ENCODE data around the gene POLR2E.

Gene POLR2E

GRCh38 chr19:1063909-1064660 is 31.1 kb downstream of the POLR2E start:
- no peaks in the 10 kb centered on the region for H3K4me1 ChIP-seq (ENCODE audit: control insufficient read depth, insufficient read depth, low read length)
- no peaks in the 10 kb centered on the region for H3K36me3 ChIP-seq (ENCODE audit: control insufficient read depth, insufficient read depth, low read length)
- no peak overlapping the region for H3K4me3 ChIP-seq (ENCODE audit: low read length)
- H3K27me3 ChIP-seq (ENCODE audit: control insufficient read depth, insufficient read depth, low read length) = peaks cover 12% of the 10 kb centered on the region
- H3K27ac ChIP-seq (ENCODE audit: low read depth, low read length) = no peak overlapping the region
- no peak overlapping the region for H3K9ac ChIP-seq (ENCODE audit: low read length)

GRCh38 chr19:1063030-1063908 is 31.9 kb downstream of the POLR2E start:
- Histone ChIP-seq H3K27ac (ENCODE audit: low read depth, low read length) (no peak overlapping the region), H3K36me3 (ENCODE audit: control insufficient read depth, insufficient read depth, low read length) (no peaks in the 10 kb centered on the region), H3K4me1 (ENCODE audit: control insufficient read depth, insufficient read depth, low read length) (no peaks in the 10 kb centered on the region), H3K4me3 (ENCODE audit: low read length) (no peak overlapping the region), H3K27me3 (ENCODE audit: control insufficient read depth, insufficient read depth, low read length) (peaks cover 12% of the 10 kb centered on the region), H3K9ac (ENCODE audit: low read length) (no peak overlapping the region)

- Histone ChIP-seq H3K9ac (ENCODE audit: low read length) (no peak overlapping the region), H3K4me3 (ENCODE audit: low read length) (no peak overlapping the region), H3K4me1 (ENCODE audit: control insufficient read depth, insufficient read depth, low read length) (no peaks in the 10 kb centered on the region), H3K36me3 (ENCODE audit: control insufficient read depth, insufficient read depth, low read length) (no peaks in the 10 kb centered on the region), H3K27me3 (ENCODE audit: control insufficient read depth, insufficient read depth, low read length) (peaks cover 10% of the 10 kb centered on the region), H3K27ac (ENCODE audit: low read depth, low read length) (no peak overlapping the region)
Observed at GRCh38 chr19:1062387-1063029, 32.7 kb downstream of the POLR2E start.

- no peak overlapping the region for H3K4me3 ChIP-seq (ENCODE audit: low read length)
- H3K27me3 ChIP-seq (ENCODE audit: control insufficient read depth, insufficient read depth, low read length) = peaks cover 6% of the 10 kb centered on the region
- H3K9ac ChIP-seq (ENCODE audit: low read length) = no peak overlapping the region
- H3K36me3 ChIP-seq (ENCODE audit: control insufficient read depth, insufficient read depth, low read length) = no peaks in the 10 kb centered on the region
- H3K27ac ChIP-seq (ENCODE audit: low read depth, low read length) = no peak overlapping the region
- H3K4me1 ChIP-seq (ENCODE audit: control insufficient read depth, insufficient read depth, low read length) = no peaks in the 10 kb centered on the region
Observed at GRCh38 chr19:1061987-1062386, 33.2 kb downstream of the POLR2E start.

GRCh38 chr19:1060689-1061088 is 34.5 kb downstream of the POLR2E start:
- Histone ChIP-seq H3K36me3 (ENCODE audit: control insufficient read depth, insufficient read depth, low read length) (no peaks in the 10 kb centered on the region), H3K9ac (ENCODE audit: low read length) (no peak overlapping the region), H3K4me3 (ENCODE audit: low read length) (no peak overlapping the region), H3K27me3 (ENCODE audit: control insufficient read depth, insufficient read depth, low read length) (peaks cover 3% of the 10 kb centered on the region), H3K4me1 (ENCODE audit: control insufficient read depth, insufficient read depth, low read length) (no peaks in the 10 kb centered on the region), H3K27ac (ENCODE audit: low read depth, low read length) (no peak overlapping the region)

- Histone ChIP-seq H3K4me3 (ENCODE audit: low read length) (no peak overlapping the region), H3K9ac (ENCODE audit: low read length) (no peak overlapping the region), H3K36me3 (ENCODE audit: control insufficient read depth, insufficient read depth, low read length) (no peaks in the 10 kb centered on the region), H3K27me3 (ENCODE audit: control insufficient read depth, insufficient read depth, low read length) (no peaks in the 10 kb centered on the region), H3K4me1 (ENCODE audit: control insufficient read depth, insufficient read depth, low read length) (no peaks in the 10 kb centered on the region), H3K27ac (ENCODE audit: low read depth, low read length) (no peak overlapping the region)
Observed at GRCh38 chr19:1058112-1058511, 37.1 kb downstream of the POLR2E start.

- no peak overlapping the region for H3K27ac ChIP-seq (ENCODE audit: low read depth, low read length)
- H3K36me3 ChIP-seq (ENCODE audit: control insufficient read depth, insufficient read depth, low read length) = no peaks in the 10 kb centered on the region
- H3K27me3 ChIP-seq (ENCODE audit: control insufficient read depth, insufficient read depth, low read length) = no peaks in the 10 kb centered on the region
- H3K4me1 ChIP-seq (ENCODE audit: control insufficient read depth, insufficient read depth, low read length) = no peaks in the 10 kb centered on the region
- H3K4me3 ChIP-seq (ENCODE audit: low read length) = no peak overlapping the region
- H3K9ac ChIP-seq (ENCODE audit: low read length) = no peak overlapping the region
Observed at GRCh38 chr19:1057176-1057855, 37.9 kb downstream of the POLR2E start.

GRCh38 chr19:1055886-1056620 is 39.1 kb downstream of the POLR2E start:
- no peak overlapping the region for H3K9ac ChIP-seq (ENCODE audit: low read length)
- no peaks in the 10 kb centered on the region for H3K36me3 ChIP-seq (ENCODE audit: control insufficient read depth, insufficient read depth, low read length)
- no peaks in the 10 kb centered on the region for H3K27me3 ChIP-seq (ENCODE audit: control insufficient read depth, insufficient read depth, low read length)
- no peaks in the 10 kb centered on the region for H3K4me1 ChIP-seq (ENCODE audit: control insufficient read depth, insufficient read depth, low read length)
- H3K27ac ChIP-seq (ENCODE audit: low read depth, low read length) = no peak overlapping the region
- H3K4me3 ChIP-seq (ENCODE audit: low read length) = no peak overlapping the region

GRCh38 chr19:1055028-1055425 is 40.1 kb downstream of the POLR2E start:
- H3K4me1 ChIP-seq (ENCODE audit: control insufficient read depth, insufficient read depth, low read length) = no peaks in the 10 kb centered on the region
- no peaks in the 10 kb centered on the region for H3K36me3 ChIP-seq (ENCODE audit: control insufficient read depth, insufficient read depth, low read length)
- H3K9ac ChIP-seq (ENCODE audit: low read length) = no peak overlapping the region
- no peak overlapping the region for H3K27ac ChIP-seq (ENCODE audit: low read depth, low read length)
- H3K27me3 ChIP-seq (ENCODE audit: control insufficient read depth, insufficient read depth, low read length) = no peaks in the 10 kb centered on the region
- no peak overlapping the region for H3K4me3 ChIP-seq (ENCODE audit: low read length)

GRCh38 chr19:1054102-1055027 is 40.8 kb downstream of the POLR2E start:
- H3K27me3 ChIP-seq (ENCODE audit: control insufficient read depth, insufficient read depth, low read length) = no peaks in the 10 kb centered on the region
- no peak overlapping the region for H3K9ac ChIP-seq (ENCODE audit: low read length)
- H3K4me3 ChIP-seq (ENCODE audit: low read length) = no peak overlapping the region
- no peak overlapping the region for H3K27ac ChIP-seq (ENCODE audit: low read depth, low read length)
- no peaks in the 10 kb centered on the region for H3K36me3 ChIP-seq (ENCODE audit: control insufficient read depth, insufficient read depth, low read length)
- H3K4me1 ChIP-seq (ENCODE audit: control insufficient read depth, insufficient read depth, low read length) = no peaks in the 10 kb centered on the region

All from rectal smooth muscle tissue (tissue), 1 donor.